HepG2 (cell line): ENCODE measurements around the gene TBL3. TPM values are rescaled to one million over a fixed set of nuclear protein-coding genes. Genes with fewer than 3 reads are reported as not detected.

Experiments used
- AGO1 ChIP-seq: fragments of 200-400 bp; formaldehyde crosslinking; IDR thresholded peaks from 2 replicates; pipeline ENCODE4 v1.6.1; 2017; ENCODE audit warnings: mild to moderate bottlenecking, low read depth, low read length, moderate library complexity; ENCODE audit not compliant: poor library complexity, severe bottlenecking
- DPF2 ChIP-seq: sonication (generic); formaldehyde crosslinking; IDR thresholded peaks from 2 replicates; pipeline ENCODE4 v1.4.0; 2020; ENCODE audit warnings: mild to moderate bottlenecking, low read depth, missing genetic modification reagents, borderline replicate concordance
- IKZF5 ChIP-seq: IDR thresholded peaks from 2 replicates; pipeline ENCODE4 v1.6.1; 2018; ENCODE audit warnings: missing genetic modification reagents, mild to moderate bottlenecking, missing compliant biosample characterization
- KDM2A ChIP-seq: sonication (generic); formaldehyde crosslinking; IDR thresholded peaks from 2 replicates; pipeline ENCODE4 v1.4.0; 2020; ENCODE audit warnings: low read depth, missing genetic modification reagents, borderline replicate concordance
- KDM3A ChIP-seq: IDR thresholded peaks from 2 replicates; pipeline ENCODE4 v1.6.1; 2018; ENCODE audit warnings: low read depth, missing compliant biosample characterization
- KDM6A ChIP-seq: IDR thresholded peaks from 2 replicates; pipeline ENCODE4 v1.6.1; 2016; ENCODE audit warnings: low read depth
- NKX3-1 ChIP-seq: sonication (generic); formaldehyde crosslinking; IDR thresholded peaks from 2 replicates; pipeline ENCODE4 v1.5.0; 2020; ENCODE audit warnings: missing genetic modification reagents
- NPAS2 ChIP-seq: sonication (generic); formaldehyde crosslinking; IDR thresholded peaks from 2 replicates; pipeline ENCODE4 v1.8.0; 2022; ENCODE audit warnings: mild to moderate bottlenecking, missing genetic modification reagents, borderline replicate concordance
- REXO4 ChIP-seq: sonication (generic); formaldehyde crosslinking; IDR thresholded peaks from 2 replicates; pipeline ENCODE4 v1.8.0; 2022; ENCODE audit warnings: missing genetic modification reagents, mild to moderate bottlenecking, borderline replicate concordance
- SIN3A ChIP-seq: IDR thresholded peaks from 2 replicates; pipeline ENCODE4 v1.6.1; 2011; ENCODE audit warnings: low read depth, mild to moderate bottlenecking, control low read depth, low read length, borderline replicate concordance
- TP53 ChIP-seq: sonication (generic); formaldehyde crosslinking; conservative IDR thresholded peaks from 2 replicates; pipeline ENCODE4 v1.4.0; 2020; ENCODE audit warnings: missing genetic modification reagents
- ZNF263 ChIP-seq: sonication (generic); formaldehyde crosslinking; IDR thresholded peaks from 2 replicates; pipeline ENCODE4 v1.4.0; 2020; ENCODE audit warnings: missing genetic modification reagents
- ZNF318 ChIP-seq: sonication (generic); formaldehyde crosslinking; IDR thresholded peaks from 2 replicates; pipeline ENCODE4 v1.4.0; 2020; ENCODE audit warnings: mild to moderate bottlenecking, missing genetic modification reagents
- ZNF530 ChIP-seq: sonication (generic); formaldehyde crosslinking; IDR thresholded peaks from 2 replicates; pipeline ENCODE4 v1.5.0; 2020; ENCODE audit warnings: low read depth, mild to moderate bottlenecking, missing genetic modification reagents
- ZNF570 ChIP-seq: sonication (generic); formaldehyde crosslinking; IDR thresholded peaks from 2 replicates; pipeline ENCODE4 v1.4.0; 2020; ENCODE audit warnings: mild to moderate bottlenecking, missing genetic modification reagents, borderline replicate concordance
- ZNF703 ChIP-seq: sonication (generic); formaldehyde crosslinking; IDR thresholded peaks from 2 replicates; pipeline ENCODE4 v1.5.1; 2020; ENCODE audit warnings: missing genetic modification reagents, mild to moderate bottlenecking, moderate library complexity, borderline replicate concordance
- ZNF790 ChIP-seq: sonication (generic); formaldehyde crosslinking; IDR thresholded peaks from 2 replicates; pipeline ENCODE4 v1.8.0; 2022; ENCODE audit warnings: missing genetic modification reagents, mild to moderate bottlenecking, borderline replicate concordance
- ZNF839 ChIP-seq: sonication (generic); formaldehyde crosslinking; IDR thresholded peaks from 2 replicates; pipeline ENCODE4 v1.4.0; 2020; ENCODE audit warnings: missing genetic modification reagents, mild to moderate bottlenecking, borderline replicate concordance
- polyA plus RNA-seq, 8 experiments: library from polyadenylated mRNA; depleted of rRNA in 3 of 8; stranded (reverse) in 7 of 8; unstranded in 1 of 8; fragments of >200 nt; fragmentation: Illumina TruSeq in 4 of 8; extraction: Trizol in 4 of 8; gene quantifications; 2 replicates each; pipeline versions ENCODE4 v1.2.1 to v1.2.3, GENCODE V29; 2011 to 2016; ENCODE audit warnings: low read depth in 4 of 8, missing spikeins in 1 of 8, mixed read lengths in 1 of 8; ENCODE audit not compliant: insufficient read depth in 1 of 8
- total RNA-seq, 5 experiments: library from RNA; depleted of rRNA; stranded (reverse); fragments of >200 nt; fragmentation: Illumina TruSeq; extraction: Trizol; gene quantifications; 2 replicates each; pipeline ENCODE4 v1.2.3, GENCODE V29; 2016; ENCODE audit warnings: low read depth in 1 of 5

Gene TBL3
- total and polyA plus RNA-seq, 2 of the 13 experiments (the other 11 are each of a cell fraction or from before 2014, with no cell fraction given), result 16.8 to 38.0 TPM

GRCh38 chr16:1941162-1942046 is 30.4 kb upstream of the TBL3 start (continued):
- TF ChIP-seq IKZF5 (CRISPR knock-in tag) (0 out of 2 replicates have a peak, but pooled peaks have one; percentile 4), REXO4 (no peak), KDM2A (CRISPR knock-in tag) (peak; percentile 22; the same call in 1 of the 2 replicates), ZNF263 (CRISPR knock-in tag) (peak; percentile 70), ZNF570 (CRISPR knock-in tag) (no peak), ZNF318 (no peak), AGO1 (no peak), KDM6A (CRISPR knock-in tag) (no peak), NPAS2 (CRISPR knock-in tag) (no peak), TP53 (CRISPR knock-in tag) (no peak), SIN3A (no peak), DPF2 (CRISPR knock-in tag) (no peak), ZNF839 (CRISPR knock-in tag) (no peak), KDM3A (CRISPR knock-in tag) (no peak; the same call in 1 of the 2 replicates), ZNF790 (CRISPR knock-in tag) (no peak), NKX3-1 (CRISPR knock-in tag) (no peak), ZNF530 (CRISPR knock-in tag) (no peak), ZNF703 (no peak)
